Measurements from ENCODE around the gene PCDH11X.
"Not testable (repeated sequence)": the region's sequence is repeated elsewhere in the genome, so short reads cannot be mapped to it uniquely, and the experiment has no call there.

The PCDH11X gene

GRCh38 chrX:91779135-91779534 is at the start of gene PCDH11X:
PCDH11X (plus strand) TSS chrX:91779375; CDS start chrX:91835505, 56,130 bp downstream.
- not testable (repeated sequence) for DNase-seq (ENCODE audit: low read depth); H3K4me3 ChIP-seq (ENCODE audit: low read length)

GRCh38 chrX:91747446-91747845 is 31.7 kb upstream of the PCDH11X start:
- DNase-seq (ENCODE audit: low read depth); H3K4me3 ChIP-seq (ENCODE audit: low read length): not testable (repeated sequence)

GRCh38 chrX:91753022-91753421 is 26.2 kb upstream of the PCDH11X start:
- not testable (repeated sequence) for H3K4me3 ChIP-seq (ENCODE audit: low read length); DNase-seq (ENCODE audit: low read depth)

GRCh38 chrX:91770619-91771488 is 8.3 kb upstream of the PCDH11X start:
- not testable (repeated sequence) for H3K4me3 ChIP-seq (ENCODE audit: low read length); DNase-seq (ENCODE audit: low read depth)

GRCh38 chrX:91773943-91774342 is 5.2 kb upstream of the PCDH11X start:
- H3K4me3 ChIP-seq (ENCODE audit: low read length); DNase-seq (ENCODE audit: low read depth): not testable (repeated sequence)

- DNase-seq (ENCODE audit: low read depth); H3K4me3 ChIP-seq (ENCODE audit: low read length): not testable (repeated sequence)
These were observed 833 bp downstream of the PCDH11X start for GRCh38 chrX:91780008-91780407.

- DNase-seq (ENCODE audit: low read depth); H3K4me3 ChIP-seq (ENCODE audit: low read length): not testable (repeated sequence)
These were observed 1.5 kb downstream of the PCDH11X start for GRCh38 chrX:91780698-91781097.

GRCh38 chrX:91781553-91782298 is 2.6 kb downstream of the PCDH11X start:
- H3K4me3 ChIP-seq (ENCODE audit: low read length), result not testable (repeated sequence)

GRCh38 chrX:91782825-91783224 is 3.6 kb downstream of the PCDH11X start:
- not testable (repeated sequence) for DNase-seq (ENCODE audit: low read depth); H3K4me3 ChIP-seq (ENCODE audit: low read length)

More at GRCh38 chrX:91781553-91782298, 2.6 kb downstream of the PCDH11X start:
- not testable (repeated sequence) for DNase-seq (ENCODE audit: low read depth)

GRCh38 chrX:91817537-91817936 is 38.4 kb downstream of the PCDH11X start:
- not testable (repeated sequence) for H3K4me3 ChIP-seq (ENCODE audit: low read length); DNase-seq (ENCODE audit: low read depth)

- not testable (repeated sequence) for DNase-seq (ENCODE audit: low read depth); H3K4me3 ChIP-seq (ENCODE audit: low read length)
These were observed 46.1 kb downstream of the PCDH11X start for GRCh38 chrX:91825321-91825720.
